ENCODE results near the gene REXO4.

- TF ChIP-seq CTCF (conservative IDR thresholded peaks at IDR 0.05; ENCODE audit: low read length) (peak; percentile 48), EZH2phosphoT487 (IDR thresholded peaks at IDR 0.05; ENCODE audit: borderline replicate concordance) (no peak)
Measured at GRCh38 chr9:133375116-133375723, 42.6 kb downstream of the REXO4 start.
